Measurements from ENCODE around the gene CAPN14.

- TF ChIP-seq, protein P1, sequence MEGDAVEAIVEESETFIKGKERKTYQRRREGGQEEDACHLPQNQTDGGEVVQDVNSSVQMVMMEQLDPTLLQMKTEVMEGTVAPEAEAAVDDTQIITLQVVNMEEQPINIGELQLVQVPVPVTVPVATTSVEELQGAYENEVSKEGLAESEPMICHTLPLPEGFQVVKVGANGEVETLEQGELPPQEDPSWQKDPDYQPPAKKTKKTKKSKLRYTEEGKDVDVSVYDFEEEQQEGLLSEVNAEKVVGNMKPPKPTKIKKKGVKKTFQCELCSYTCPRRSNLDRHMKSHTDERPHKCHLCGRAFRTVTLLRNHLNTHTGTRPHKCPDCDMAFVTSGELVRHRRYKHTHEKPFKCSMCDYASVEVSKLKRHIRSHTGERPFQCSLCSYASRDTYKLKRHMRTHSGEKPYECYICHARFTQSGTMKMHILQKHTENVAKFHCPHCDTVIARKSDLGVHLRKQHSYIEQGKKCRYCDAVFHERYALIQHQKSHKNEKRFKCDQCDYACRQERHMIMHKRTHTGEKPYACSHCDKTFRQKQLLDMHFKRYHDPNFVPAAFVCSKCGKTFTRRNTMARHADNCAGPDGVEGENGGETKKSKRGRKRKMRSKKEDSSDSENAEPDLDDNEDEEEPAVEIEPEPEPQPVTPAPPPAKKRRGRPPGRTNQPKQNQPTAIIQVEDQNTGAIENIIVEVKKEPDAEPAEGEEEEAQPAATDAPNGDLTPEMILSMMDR (conservative IDR thresholded peaks at IDR 0.05) = no peak
- TF ChIP-seq ZFX (IDR thresholded peaks at IDR 0.05) = no peak
Observed at GRCh38 chr2:31249009-31249690, 31.8 kb upstream of the CAPN14 start.

Data from C4-2B (cell line).